ENCODE measurements around the gene KLK13.

DNA sequence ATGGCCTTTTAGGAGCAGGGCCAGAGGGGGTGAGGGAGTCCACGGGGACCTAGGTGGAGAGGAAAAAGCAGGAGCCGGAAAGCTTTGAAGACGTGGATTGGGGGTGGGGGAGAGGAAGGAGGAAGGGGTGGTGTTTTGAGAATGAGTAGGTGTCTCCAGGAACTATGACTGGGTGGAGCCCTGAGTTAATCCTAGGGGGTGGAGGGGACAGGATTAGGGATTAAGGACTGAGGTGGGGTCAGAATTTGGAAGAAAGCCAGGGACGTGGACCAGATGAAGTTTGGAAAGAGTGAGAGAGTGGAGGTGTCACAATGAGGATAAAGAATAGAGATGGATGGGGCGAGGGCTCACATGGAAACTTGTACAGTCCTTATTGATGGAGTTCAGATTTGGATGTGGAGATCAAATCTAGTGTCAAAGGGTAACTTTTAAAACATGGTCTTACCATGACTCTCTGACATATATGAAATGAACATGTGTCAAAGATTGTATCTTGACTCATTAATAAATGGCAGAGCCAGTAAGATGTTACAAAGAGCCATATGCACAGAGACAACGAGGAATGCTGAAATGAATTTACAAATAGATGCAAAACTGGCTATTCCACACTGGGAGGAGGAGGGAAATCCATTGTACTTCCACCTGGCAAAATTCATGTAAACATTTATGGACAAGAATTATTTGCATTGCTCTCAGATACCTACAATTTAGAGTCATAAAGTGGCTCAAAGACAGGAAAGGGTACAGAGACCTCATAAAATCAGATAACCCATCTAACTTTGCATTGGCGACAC, 1.7 kb upstream of the KLK13 start:
- TF ChIP-seq POLR2A (IDR thresholded peaks at IDR 0.05) (no peak), CTCF (IDR thresholded peaks at IDR 0.05) (no peak), POLR2AphosphoS5 (IDR thresholded peaks at IDR 0.05) (no peak), EP300 (IDR thresholded peaks at IDR 0.05) (no peak)

All from suprapubic skin (tissue), 4 donors.